NCI-H2196 treated with DMSO at 0.1 percent for 48 hours (cell line): Measurements from ENCODE around the gene GRIA4.

Source experiments
- DNase-seq: peaks from one replicate; lab custom pipeline; 2025; ENCODE audit not compliant: unreplicated experiment; lab: John Stamatoyannopoulos, UW

GRIA4 gene

DNA sequence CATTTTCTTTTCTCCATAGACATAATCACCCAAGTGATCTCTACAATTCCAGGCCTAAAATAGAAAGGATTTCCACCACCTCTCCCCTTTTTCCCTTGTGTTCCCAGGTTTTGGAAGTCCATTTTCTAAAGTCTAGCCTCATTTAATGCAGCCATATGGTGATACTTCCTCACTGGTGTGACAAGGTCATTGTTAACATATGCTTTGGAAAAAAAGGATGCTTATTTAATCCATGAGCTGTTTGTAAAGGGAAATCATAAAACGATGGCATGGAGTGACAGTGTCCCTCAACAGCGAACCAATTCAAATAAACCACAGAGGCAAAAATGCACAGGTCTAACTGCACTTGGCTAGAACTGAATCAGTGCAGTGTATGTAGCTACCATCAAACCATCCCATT is 26.6 kb downstream of the GRIA4 start:
- no peak for DNase-seq

DNA sequence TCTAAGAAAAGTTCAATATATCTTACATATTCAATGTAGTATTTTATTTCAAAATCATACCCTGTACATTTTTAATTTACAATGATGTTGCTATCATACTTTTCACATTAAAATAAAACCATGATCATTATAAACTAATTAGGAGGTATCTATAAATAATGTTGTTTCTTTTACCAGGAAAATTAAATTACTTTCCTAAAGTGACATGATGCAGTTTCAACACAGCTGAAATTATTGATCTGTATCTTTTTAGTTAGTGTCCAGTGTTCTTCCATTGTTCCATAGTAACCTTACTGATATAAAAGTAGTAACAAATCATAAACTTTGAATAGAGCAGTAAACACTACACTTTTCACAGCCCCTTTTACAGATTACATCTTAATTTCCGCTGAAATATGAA is 29.7 kb downstream of the GRIA4 start:
- DNase-seq = no peak

DNA sequence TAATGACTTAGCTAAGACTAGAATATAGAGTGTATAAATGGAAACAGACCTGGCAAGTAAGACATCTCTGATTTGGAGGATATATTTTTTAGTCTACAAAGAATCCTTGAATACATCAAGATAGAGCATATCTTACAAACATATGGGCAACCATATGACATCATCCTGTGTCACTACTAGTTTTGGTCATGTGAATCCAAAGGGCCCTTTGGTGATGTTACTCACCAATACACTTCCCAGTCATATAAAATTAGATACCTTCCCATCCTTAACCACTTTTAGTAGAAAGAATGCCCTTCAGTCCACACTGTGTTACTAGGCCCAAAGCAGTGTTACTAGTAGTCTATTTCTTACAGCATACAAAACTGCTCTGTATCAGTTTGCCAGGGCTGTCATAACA is 31.6 kb downstream of the GRIA4 start:
- DNase-seq = no peak

DNA sequence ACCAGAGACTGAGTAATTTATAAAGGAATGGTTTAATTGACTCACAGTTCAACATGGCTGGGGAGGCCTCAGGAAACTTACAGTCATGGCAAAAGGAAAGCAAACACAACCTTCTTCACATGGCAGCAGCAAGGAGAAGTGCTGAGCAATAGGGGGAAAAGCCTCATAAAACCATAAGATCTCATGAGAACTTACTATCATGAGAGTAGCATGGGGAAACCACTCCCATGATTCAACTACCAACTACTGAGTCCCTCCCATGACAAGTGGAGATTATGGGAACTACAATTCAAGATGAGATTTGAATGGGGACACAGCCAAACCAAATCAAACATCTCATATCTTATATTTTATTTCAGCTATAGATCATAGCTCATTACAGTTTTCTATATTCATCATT is 33.0 kb downstream of the GRIA4 start:
- no peak for DNase-seq

DNA sequence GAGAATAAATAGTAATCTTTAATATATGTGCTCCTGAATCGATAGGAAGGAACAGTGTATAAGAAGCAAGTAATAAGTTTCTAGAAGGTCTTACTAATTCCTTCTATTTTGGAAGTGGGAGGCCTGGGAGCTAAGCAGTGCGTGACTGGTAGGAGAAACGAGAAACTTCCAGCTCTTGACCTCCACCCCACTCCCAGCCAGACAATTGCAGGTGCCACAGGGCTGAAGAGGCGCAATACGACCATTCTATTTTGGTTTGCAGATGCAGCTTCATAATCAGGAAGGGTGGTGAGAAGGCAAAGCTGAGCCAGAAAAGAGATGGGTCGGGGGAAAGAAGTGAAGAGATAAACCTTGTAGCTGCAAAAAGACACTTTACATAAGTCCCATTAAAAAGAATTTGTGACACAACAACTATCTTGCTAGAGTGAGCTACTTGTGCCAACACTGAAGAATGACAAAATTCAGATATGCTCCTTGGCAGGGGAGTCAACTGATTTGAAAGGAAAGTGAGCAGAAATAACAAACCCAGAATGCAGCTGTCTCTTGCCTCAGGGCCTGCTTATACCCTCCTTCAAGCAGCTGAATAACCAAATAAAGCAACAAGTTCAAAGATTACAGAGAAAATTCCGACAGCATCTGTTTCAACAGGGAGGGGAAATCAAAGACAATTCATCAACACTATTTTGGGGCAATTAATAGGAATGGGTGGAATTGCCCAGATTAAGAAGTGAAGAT is 35.1 kb downstream of the GRIA4 start:
- no peak for DNase-seq

DNA sequence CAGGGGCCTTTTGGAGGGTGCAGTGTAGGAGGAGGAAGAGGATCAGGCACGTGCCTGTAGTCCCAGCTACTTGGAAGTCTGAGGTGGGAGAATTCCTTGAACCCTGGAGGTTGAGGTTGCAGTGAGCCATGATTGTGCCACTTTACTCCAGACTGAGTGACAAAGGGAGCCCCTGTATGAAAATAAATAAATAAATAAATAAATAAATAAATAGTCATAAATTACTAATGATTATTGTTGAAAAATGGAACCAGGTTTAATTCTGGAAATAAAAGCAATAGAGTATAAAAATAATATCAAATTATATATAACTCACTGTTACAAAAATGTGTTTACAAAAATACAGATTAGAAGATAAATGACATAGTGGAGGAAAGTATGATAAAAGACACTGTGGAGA is 37.9 kb downstream of the GRIA4 start:
- no peak for DNase-seq

DNA sequence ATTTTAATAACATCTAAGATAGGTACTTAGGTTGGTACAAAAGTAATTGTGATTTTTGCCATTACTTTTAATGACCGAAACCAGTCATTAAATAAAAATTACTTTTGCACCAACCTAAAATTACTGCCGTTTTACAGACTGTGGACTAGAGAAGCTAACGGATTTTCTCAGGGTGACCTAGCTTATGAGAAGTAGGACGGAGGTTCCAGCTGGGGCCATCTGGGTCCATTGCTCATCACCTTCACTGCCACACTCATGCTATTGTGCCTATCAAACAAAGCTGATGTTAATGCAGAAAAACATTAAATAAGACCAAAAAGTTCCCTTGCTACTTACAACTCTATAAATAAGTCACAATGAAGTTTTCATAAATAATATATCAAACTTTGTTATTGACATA is 38.9 kb downstream of the GRIA4 start:
- no peak for DNase-seq

DNA sequence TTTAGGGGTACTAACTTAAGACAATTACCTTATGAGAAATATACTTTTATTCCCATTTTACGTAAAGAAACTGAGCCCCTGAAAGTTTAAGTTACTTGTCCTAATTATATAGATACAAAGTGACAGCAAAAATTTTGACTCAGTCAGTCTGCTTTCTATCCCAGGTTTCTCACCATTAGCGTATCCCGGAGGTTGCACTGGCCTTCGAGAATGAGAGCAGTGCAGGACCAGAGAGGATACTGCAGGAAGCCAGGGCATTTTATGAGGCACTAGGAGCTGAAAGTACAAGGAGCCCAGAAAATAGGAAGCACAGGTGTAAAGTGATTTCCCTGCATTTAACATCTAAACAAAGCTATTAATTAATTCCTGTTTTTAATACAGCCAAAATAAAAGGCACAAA is 55.4 kb downstream of the GRIA4 start:
- DNase-seq = no peak

DNA sequence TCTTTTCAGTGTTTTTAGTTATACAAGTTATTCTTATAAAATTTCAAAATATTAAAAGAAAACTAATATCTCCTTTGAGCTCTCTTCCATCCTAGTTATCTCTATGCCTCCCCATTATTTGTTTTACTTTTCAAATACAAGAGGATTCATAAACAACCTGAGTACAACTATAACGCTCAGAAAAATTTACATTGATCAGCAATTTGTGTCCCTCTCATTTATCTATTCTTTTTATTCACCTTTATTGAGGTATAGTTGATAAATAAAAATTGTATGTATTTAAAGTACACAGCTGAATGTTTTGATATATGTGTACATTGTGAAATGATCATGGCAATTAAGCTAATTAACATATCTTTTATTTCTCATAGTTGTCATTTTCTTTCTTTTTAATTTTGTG is 57.6 kb downstream of the GRIA4 start:
- DNase-seq = no peak

DNA sequence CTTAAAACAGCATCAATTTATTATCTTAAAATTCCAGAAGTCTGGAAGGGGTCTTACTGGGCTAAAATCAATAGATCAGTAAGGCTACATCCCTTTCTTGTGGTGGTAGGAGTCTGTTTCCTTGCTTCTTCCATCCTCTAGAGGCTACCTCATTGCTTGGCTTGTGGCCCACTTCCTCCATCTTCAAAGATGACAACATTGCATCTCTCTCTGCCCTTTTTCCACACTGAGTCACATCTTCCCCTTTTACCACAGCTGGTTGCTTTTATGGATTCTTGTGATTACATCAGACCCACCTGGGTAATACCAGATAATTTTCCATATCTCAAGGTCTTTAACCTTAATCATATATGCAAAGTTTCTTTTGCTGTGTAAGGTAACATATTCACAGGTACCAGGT is 60.9 kb downstream of the GRIA4 start:
- DNase-seq = no peak

DNA sequence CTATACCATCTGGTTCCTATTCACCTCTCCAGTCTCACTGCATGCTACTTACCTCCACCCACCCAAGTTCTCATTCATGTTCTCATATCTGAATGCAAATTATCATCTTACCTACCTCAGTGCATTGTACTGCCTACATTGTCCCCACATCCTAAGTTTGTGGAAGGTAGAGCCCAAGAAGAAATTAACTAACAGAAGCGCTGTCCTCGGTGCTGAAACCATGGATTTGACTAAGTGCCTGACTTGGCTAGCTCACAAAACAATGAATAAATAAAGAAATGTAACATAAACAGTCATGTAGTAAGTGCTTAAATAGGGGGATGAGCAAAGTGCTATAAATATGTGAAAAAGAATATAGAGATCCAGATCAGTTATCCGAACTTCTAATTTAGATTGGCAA is 63.2 kb downstream of the GRIA4 start:
- DNase-seq = no peak

DNA sequence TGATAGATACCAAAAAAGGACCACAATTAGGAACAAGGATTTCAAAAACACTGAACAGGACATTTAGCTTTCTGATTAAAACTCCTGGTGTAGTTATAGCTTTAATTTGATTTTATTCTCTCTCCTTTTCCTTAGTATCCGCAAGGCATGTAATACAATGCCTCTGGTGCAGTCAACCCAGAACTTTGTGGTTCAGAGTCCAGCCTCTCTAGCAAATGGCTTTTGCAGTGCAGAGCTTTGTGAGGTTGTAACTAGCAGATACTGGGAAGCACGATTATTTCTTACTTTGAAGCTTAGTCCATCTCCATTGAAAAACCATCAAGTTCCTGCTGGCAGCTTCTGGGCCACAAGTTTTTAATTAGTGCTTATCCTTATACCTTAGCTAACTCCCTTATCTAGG is 79.8 kb downstream of the GRIA4 start:
- no peak for DNase-seq

DNA sequence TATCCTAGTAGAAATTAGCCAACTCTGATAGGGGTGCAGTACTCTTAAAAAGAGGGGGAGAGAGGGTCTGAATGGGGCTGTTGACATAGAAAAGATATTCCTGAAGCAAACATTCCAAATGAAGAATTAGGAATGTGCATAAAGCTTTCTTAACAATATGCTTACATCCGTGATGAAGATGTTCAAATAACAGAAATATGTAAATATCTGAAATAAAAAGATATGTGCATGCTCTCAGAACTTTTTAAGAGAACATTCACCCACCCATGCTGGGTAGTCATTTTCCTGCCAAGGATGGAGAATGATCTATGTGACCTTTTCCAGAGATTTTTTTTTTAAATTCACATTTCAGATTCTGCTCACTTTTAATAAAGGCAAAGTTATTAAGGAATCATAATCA is 80.6 kb downstream of the GRIA4 start:
- no peak for DNase-seq

DNA sequence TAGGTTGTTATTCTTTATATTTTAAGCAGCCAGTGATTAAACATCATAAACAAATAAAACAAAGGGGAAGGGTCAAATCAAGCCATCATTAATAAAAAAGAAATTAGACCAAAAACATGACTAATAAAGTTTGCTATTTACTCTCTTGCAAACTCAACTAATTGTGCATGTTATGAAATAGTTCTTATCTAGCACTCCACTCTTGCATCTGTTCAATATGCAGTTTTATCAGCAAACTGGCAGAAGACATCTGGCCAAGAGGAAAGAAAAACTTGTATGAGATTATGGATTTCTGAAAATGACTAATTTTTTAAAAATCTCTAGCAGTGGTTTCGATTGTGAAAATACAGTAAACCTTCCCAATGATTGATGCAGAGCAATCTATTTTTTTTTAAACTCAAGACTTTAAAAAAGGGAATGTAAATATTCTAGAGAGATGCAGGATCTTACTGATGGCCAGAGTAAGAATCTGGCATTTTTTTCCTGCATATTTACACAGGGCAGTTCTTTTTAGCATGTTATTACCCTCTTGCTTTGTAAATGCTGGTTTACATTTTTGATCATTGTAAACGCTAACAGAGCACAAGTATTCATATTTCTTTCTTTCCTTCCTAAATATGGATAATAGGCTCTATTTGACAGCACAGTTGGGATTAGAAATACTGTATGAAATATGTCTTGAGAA is 83.3 kb downstream of the GRIA4 start:
- DNase-seq = no peak

DNA sequence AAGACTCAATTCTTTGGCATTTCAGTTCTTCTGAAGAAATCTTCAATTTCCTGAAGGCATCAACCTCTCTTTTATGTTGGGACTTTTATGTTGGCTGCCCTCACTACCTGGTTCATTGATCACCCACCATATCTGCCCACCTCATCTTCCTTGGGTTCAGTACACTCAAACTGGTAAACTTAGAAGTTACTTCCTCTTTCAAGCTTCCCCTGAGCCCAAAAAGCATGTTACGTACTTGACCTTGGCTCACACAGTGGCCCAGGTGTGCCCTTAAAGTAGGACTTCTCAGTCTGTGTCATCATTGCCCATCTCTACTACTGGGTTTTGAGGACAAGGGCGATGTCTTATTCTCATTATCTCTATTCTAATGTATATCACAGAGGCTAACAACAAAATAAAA is 86.1 kb downstream of the GRIA4 start:
- no peak for DNase-seq

DNA sequence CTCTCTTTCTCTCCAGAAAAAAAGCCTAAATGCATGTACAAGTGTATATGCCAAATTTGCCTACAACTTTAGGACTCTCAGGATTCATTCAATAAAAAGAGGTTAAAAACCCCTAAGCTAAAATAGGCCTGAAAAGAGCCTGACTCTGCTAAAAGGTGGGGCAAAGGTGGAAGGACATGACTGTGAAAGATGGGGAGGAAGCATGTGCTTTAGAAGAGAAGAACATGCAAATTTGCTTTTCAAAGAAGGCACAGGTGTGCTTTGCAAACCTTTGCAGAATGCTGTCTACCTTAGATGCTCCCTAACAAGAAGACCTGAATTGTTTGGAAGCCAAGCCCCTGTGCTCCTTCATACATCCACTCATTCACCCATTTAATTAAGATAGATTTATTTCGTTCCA is 87.4 kb downstream of the GRIA4 start:
- DNase-seq = no peak

DNA sequence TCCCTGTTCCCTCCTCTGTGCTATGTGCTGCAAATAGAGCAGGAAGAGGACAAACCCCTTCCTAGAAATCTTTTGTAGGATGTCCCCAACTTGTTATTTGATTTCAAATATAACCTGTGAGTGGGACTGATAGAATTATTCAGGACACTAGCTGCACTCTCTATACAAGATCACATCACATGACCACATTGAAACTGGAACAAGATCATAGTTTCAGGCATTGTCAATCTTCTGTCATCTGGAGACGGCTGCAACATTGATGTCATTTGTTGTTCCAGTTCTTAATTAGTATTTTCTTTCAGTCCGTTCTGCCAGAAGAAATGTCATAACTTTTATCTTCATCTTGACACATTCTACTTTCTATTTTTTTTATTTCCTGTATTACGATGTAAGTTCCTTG is 89.3 kb downstream of the GRIA4 start:
- DNase-seq = no peak

DNA sequence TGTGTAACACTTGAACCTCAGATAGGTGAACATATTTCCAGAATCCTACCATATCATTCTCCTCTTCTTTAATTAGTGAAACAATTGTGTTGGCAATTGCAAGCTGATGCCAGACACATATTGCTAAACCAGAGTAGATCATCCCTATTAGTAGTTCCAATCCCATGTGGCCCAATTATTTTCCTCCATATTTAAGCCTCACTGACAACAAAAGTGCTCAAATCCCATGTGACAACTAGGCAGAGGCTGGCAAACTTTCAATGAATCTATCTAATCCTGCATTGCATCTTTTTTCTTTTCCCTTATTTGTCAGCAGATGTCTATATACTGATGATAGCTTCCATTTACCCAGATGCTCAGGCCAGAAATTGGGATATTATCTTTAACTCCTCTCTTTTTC is 90.4 kb downstream of the GRIA4 start:
- DNase-seq = no peak

DNA sequence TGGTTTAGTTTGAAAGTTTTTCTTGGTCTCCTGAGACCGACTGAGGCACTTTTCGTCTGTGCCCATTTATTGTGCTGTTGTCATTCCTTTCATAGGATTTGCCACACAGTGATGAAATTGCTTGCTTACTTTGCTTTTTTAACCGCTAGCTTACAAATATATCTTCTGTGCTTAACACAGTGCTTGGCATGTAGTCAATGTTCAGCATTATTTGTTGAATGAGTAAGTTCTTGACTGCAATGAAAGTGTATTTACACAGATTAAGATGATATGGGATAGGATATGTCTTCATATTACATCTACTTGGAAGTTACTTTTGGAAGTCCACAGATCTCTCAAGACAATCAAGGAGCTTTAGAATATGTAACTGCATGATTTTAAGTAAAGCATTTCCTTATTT is 91.2 kb downstream of the GRIA4 start:
- DNase-seq = no peak

DNA sequence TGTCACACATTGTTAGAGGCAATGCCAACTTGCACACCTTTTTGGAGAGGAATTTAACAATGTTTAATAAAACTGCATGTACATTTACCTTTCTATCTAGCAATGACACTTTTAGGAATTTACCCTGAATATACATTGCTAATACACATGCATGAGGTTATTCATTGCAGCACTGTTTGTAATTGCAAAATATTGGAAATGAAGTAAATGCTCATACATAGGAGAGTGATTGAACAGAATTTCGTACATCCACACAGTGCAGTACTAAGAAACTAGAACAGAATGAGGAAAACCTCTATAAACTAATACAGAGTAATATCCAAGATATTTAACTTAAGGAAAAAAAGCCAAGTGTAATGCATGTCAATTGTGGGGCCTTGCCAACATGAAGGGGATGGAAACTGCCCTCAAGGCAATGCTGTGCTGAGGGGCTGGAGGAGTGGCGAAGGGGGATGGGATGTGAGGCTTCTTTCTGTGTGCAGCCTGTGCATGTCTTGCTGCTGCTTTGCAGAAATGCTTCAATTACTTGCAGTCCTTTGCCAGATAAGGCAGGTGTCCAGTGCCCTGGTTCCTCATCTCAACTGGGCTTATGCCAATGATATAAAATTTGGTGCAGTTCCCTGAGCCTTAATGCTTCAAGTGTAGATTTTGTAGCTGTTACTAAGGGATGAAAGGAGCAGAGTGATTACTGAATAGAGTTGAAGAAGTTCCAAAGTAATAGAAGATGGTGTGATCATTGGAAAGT is 96.1 kb downstream of the GRIA4 start:
- DNase-seq = no peak

DNA sequence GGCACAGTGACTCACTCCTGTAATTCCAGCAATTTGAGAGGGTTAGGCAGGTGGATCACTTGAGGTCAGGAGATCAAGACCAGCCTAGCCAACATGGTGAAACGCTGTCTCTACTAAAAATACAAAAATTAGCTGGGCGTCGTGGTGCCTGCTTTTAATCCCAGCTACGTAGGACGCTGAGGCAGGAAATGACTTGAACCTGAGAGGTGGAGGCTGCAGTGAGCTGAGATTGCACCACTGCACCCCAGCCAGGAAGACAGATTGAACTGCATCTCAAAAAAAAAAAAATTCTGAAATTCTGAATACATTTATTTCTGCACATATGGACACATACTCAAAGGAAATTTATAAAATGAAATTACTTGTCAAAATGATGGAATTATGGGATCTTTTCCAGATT is 103.2 kb downstream of the GRIA4 start:
- DNase-seq = no peak

DNA sequence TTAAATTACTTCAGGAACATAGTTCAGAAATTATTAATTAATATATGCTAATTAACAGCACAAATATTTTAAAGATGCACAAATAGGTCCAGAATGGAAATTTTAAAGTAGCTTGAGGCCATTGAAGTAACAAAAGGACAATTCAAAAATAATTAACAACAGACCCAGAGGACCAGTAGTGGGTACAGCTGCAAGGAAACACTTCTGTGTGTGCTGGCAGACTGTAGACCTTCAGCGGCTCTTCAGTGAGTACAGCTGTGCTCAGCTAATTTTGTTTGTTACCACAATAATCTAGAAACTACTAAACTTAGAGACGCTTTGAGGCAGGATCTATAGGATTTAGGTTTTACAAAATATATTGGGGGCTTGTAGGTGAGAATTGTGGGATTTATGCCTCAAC is 103.8 kb downstream of the GRIA4 start:
- no peak for DNase-seq
